Stimulated activated CD8-positive, alpha-beta memory T cell treated with anti-CD3 and anti-CD28 coated beads, Interleukin-12 subunit alpha, Interleukin-12 subunit beta, amount 100 ng/mL, for 24 hours (primary cell): ENCODE data around the gene HARBI1.

Source experiments
- DNase-seq: peaks from one replicate; pipeline ENCODE4 v3.0.0-alpha.2; 2020; ENCODE audit errors: extremely low read depth

The HARBI1 gene

DNA sequence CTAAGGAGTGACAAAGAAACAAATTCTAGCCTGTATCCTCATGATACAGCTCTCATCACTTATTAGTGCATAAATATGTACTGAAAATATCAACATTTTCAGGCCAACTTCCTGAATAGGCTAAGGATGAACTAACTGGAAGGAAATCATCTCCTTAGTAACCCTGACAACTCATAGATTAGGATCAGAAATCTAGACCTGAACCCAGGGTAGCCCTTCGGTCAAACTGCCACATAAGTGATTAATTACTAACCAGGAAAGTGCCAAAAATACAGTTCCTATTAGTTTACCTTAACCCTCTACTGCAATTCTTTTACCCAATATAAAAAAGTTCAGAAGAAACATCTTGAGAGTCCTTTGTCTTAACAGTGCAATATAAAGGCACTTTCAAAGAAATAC is 63.2 kb downstream of the HARBI1 start:
- DNase-seq, result no peak
